Activated CD8-positive, alpha-beta memory T cell treated with anti-CD3 and anti-CD28 coated beads for 48 hours (primary cell): ENCODE data around the gene NOTCH1.

ENCODE experiments used
- DNase-seq, 3 experiments: peaks; one replicate each; pipeline ENCODE4 v3.0.0-alpha.2; 2020; ENCODE audit warnings: low read depth in 2 of 3, low spot score in 2 of 3

The NOTCH1 gene

DNA sequence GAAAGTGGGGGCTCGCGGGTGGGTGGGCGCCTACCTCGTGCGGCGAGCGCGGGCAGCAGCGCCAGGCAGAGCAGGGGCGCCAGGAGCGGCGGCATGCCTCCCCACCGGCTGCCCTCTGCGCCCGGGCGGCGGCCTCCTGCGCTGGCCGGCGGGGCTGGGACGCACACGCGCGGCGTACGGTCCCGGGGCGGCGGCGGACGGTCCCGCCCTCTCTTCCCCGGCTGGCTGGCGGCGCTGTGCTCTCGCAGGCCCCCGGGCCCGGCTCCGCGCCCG is 220 bp downstream of the NOTCH1 start:
- DNase-seq = no peak

DNA sequence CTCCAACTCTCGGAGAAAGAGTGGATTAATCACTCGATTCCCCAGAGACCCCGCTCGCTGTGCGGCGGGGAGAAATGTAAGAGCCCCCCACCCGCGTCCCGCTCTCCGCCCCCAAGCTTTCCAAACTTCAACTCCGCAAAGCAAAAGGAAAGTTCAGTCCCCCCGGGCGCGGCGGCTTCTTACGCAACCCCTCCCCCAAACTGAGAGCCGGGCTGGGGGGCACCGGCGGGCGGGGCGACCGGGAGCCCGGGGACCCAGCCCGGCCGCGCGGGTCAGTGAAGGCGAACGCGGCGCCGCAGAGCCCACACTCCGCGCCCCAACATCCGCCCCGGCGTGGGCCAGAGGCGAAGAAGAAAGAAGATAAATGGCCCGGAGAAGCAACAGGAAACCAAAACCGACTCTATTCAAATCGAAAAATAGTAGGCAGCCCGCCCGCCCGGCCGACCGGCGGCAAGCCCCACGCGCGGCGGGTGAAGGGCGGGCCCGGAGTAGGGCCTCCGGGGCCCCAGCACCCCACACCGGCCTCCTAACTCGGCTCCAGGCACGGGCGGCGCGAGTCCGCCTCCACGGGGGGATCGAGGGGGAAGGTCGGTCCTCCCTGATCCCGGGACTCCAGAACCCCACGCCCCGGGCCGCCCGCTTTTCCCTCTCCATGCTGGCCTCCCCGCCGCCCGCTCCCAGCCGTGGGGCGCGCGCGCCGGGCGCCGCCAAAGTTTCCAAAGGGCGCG is 720 bp downstream of the NOTCH1 start:
- DNase-seq = peak in 2 of 3 experiments; percentile 44 to 46

DNA sequence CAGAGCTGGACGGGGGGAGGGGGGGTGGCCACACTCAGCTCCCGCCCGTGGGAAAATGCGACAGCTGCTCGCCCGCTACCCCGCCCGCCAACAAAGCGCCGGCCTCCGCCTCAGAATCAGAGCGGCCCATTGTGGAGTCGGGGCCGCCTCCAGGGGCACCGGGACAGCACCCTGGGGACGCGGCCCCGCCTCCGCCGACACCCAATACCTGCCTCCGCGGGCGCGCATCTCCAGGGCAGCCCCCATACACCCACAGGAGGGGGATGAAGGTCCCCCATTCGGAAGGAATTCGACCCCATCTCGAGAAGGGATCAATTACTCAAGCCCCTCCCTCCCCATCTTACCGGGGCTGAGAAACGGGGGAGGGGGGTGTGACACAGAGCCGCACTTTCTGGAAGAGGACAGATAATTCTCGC is 1.3 kb downstream of the NOTCH1 start:
- DNase-seq = peak in 2 of 3 experiments; percentile 42 to 46

DNA sequence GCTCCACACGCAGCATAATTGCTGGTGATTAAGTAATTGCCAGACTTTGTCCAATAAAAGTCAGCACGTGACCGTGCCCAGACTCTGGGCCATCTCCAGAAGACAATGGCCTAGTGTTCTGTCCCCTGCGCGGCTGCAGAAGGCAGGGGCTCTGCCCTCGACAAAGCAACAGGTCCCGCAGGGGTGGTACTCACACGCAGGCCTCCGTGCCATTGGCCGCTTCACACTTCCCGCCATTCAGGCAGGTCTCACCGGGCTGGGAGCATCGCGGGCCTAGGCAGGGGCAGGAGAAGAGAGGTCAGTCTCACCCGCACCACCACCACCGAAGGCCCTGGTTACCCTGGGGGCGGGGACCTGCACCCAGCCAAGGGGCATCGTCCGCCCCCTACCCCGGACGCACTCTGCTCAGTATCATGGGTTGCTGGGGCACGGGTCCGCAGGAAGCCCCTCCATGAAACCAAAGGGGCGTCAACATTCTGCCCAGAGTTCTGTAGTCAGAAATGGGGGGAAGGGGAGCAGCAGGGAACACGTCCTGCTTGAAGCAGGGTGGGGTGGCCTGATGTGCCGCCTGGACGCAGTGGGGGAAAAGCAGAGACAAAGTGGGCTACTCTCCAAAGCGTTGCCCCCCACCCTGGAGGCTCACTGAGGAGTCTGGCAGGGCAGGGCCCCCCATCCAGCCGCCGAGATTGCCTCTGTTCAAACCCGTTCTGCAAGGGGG is 1.9 kb downstream of the NOTCH1 start:
- DNase-seq = no peak

DNA sequence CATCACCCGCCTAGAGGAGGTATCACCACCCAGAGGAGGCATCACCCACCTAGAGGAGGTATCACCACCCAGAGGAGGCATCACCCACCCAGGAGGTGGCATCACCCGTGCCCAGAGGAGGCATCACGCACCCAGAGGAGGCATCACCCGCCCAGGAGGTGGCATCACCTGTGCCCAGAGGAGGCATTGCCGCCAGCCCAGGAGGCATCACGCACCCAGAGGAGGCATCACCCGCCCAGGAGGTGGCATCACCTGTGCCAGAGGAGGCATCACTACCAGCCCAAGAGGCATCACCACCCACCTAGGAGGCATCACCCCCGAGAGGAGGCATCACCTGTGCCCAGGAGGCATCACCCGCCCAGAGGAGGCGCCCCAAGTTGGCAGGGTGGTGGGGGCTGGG is 2.6 kb downstream of the NOTCH1 start:
- no peak for DNase-seq

DNA sequence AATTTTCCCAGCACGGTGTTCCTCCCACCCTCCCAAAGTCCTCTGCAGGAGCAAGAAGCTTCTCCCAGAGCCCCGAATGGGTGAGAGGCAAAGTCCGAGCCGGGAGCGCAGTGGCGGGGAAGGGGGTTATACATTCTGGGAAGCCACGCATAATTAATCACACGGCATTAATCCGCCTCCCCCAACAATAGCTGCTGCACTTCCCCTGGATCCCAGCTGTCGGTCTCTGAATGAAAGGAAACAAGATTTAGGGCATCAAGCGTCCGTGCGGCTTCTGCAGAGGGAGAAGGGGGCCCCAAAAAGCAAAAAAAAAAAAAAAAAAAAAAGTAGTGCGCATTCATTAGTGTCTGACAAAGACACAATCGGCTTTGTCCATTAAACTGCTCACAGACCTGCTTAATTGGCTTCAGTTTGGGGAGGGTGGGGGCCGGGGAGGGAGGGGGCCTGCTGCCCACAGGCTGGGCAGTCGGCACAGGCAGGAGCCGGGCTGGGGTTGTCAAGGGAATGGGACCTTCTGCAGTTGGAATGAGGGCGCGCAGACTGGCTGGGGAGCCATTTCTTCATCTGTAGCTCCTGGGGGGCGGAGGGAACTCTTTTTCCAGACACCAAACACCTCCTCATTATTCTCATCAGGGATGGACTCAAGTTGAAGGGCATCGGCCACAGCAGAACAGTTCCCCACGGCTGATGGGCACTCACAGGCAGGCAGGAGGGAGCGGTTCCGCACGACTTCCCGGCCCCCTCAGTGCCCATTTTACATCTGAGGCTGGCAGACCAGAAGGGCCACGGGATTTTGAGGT is 3.4 kb downstream of the NOTCH1 start:
- DNase-seq = no peak

DNA sequence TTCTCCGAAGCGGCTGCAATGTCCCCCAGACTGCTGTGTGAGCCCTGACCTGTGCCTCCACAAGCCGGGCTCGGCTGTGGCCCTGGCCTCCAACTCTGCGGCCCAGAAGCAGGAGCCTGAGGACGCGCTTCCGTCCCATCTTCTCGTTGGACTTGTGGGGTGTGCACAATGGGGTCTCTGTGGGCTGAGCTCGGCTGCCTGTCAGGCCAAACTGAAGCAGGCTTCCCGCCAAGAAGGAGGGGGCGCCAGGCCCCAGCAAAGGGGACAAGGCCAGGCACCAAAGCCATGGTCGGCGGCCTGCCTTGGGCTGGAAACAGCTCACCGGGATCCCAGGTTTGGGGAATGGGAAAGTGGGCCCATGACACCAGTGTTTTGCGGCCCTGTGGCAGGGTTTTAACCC is 4.1 kb downstream of the NOTCH1 start:
- DNase-seq = no peak

DNA sequence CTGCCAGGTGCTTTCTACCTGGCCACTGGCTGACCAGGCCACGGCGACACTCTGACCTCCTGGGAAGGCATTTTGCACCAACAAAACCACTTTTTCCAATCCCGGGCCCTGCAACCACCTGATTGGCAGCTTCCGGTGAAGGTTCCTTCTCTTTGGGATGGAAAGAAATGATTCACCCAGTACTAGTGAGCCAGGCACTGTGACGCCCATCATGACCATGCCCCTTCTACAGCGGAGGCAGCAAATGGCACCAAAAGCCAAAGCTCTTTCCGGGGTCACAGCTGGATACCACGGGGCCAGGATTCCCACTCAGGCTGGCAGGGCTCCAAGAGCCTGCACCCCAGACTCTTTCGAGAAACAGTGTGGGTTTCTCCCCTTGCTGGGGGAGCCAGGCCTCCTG is 4.7 kb downstream of the NOTCH1 start:
- DNase-seq = no peak

DNA sequence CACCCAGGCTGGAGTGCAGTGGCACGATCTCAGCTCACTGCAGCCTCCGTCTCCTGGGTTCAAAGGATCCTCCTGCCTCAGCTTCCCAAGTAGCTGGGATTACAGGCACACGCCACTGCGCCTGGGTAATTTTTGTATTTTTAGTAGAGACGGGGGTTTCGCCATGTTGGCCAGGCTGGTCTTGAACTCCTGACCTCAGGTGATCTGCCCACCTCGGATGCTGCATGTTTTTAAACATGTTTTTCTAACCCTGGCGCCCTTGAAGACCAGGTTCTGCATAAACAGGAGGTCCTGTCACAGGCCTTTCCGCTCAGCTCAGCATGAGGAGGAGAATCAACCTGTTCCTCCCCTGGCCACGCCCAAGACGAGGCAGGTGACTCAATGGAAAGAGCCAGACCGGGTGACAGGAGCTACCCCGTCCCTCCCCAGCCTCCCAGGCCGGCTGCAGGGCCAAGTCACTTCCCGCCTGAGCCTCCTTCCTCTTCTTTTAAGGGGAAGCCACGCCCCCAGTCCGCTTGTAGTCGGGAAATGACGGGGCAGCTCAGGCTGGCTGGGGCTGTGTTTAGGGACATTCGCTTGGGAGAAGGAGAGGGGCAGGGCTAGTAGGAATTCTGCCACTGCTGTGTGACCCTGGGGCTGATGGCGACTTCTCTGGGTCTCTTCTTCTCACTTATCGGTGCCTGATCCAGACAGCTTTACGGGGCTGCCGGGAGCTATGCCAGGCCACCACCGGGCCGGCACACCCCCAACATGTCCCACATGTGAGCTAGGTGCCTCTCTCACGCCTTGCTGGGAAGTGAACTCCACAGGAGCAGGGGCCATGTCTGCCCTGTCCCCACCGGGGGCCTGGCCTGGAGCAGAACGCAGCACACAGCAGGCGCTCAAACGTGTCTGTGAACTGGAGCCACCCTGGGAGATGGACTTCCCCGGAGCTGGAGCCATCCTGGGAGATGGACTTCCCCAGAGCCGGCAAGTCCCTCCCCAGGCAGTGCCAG is 6.1 kb downstream of the NOTCH1 start:
- peak; percentile 65 to 84 (median 81) for DNase-seq

DNA sequence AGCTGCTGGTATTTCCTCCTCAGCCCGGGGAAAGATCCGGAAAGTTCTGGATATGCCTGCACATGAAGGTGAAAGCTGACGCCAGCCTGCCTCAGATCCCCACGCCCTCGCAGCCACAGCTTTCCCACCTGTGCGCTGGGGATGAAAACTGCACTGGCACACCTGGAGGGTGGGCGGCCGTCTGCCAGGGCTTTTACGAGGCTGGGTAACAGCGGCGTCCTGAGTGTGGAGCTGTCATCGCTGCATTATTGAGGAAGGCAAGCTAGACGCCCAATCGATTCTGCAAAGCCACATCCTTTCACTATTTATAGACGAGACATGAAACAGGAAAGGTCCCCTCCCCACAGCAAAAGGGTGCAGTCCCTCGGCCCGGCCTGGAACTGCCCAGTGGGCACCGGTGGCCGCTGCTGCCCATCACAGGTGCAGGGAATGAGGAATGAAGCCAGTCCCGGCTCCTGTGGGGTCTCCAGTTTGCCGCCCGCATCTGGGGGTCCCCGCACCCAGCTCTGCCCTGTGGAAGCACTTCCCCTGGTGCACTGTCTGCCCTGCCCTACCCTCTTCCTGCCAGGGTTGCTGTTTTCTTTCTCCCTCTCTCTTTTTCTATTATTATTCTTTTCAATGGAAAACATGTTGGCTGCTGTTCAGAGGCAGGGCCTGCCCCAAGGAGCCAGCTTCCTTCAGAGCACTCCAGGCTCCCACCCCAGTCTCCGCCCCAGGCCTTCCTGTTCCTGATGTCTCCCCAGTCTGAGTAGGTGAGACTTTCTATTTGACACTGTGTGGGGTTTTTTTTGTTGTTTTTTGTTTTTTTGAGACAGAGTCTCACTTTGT is 7.0 kb downstream of the NOTCH1 start:
- DNase-seq = peak in 2 of 3 experiments; percentile 44 to 48

DNA sequence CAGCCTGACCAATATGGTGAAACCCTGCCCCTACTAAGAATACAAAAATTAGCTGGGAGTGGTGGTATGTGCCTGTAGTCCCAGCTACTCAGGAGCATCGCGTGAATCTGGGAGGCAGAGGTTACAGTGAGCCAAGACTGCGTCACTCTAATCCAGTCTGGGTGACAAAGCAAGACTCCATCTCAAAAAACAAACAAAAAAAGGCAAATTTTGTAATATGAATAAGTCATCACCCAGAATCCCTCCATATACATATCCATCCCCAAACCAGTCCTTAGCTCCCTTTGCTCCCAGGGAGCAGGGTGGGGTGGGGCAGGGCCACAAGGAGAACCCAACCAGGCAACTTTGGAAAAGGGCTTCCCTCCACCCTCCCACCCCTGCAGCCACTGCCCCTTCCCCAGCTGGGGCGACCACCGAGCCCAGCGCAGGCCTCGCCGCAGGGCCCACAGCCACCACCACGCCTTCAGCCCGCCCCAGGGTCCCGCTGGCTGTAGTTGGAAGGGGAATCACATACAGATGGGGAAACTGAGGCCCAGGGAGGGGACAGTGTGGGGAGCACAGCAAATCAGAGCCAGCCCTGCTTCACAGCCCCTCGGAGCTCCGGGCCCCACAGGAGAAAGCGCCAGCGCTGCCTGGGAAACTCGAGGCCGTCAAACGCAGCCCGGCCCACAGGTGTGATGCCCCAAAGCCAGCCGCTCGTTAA is 7.8 kb downstream of the NOTCH1 start:
- no peak for DNase-seq

DNA sequence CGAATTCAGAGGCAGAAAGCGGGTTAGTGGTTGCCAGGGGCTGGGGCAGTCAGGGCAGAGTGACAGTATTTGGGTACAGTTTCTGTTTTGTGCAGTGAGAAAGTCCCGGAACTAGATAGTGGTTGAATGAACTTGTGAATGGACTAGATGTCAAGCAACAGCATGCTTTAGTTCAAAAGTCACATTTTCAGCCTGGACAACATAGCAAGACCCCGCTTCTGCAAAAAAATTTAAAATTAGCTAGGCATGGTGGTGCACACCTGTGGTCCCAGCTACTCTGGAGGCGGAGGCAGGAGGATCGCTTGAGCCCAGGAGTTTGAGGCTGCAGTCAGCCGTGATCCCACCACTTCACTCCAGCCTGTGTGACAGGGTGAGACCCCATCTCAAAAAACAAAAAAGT is 8.4 kb downstream of the NOTCH1 start:
- no peak for DNase-seq

DNA sequence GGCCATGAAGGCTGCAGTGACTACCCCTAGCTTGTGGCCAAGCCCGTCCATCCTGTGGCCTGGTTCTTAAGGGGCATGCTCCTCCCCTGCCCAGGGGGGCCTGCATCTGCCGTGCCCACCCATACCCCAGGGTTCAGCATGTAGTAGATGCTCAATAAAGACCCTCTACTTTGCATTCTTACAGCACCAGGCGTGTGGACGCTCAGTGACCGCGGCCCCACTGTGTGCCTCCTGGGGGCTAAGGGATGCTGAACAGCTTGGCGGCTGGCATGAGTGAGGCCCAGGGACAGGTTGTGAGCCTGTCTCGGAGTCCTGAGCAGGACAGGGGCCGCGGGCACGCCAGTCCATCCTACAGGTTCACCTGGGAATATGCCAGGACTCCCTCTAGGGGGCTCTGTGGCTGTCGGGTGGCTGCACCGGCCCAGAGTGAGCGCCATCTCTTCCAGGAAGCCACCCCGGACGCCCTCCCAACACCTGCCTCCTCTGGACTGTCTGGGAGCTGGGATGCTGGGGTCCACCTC is 9.1 kb downstream of the NOTCH1 start:
- no peak for DNase-seq

DNA sequence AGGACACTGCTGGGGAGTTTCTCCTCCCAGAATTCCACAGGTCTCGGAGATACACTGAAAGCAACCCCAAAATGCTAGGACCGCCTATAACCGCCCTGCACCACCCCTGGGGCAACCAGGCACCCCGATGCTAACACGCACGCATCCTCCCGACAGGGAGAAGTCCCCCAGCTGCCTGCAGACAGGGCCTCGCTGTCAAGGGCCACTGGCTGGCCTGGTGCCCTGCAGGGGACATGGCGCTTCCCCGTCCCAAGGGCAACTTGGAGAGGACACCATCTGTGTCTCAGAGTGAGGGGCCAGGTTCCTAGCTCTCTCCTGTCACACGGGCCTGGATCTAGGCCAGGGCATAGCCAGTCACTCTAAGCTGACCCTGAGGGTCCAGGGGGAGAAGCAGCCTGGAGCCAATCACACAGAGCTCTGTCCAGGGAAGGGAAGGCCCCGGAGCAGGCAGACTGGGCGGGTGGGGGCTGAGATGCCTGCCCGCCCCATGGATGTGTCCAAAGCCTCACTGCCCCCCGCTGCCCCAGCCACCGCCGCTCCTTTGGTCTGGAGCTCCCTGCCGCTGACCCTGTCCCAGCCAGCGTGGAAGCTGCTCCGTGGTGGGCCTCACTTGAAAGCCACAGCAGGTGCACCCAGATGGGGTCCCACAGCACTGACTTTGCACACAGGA is 9.7 kb downstream of the NOTCH1 start:
- no peak for DNase-seq

DNA sequence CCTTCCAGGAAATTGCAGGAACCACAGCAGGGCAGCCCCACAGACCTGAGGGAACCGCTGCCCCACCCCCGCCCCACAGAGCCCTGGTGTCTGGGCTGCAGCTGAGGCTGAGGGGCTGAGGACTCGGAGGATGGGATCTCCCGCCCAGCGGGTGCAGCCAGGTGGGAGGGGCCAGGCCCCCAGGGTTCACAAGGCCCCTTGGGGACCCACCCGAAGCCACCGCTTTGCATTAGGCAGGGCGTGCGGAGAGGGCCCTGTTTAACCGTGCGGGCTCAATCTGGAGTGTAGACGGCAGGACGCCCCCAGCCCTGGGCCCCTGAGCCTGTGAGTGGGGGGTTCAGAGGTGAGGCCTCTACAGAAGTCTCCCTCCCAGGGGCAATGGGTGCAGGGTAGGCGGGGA is 10.8 kb downstream of the NOTCH1 start:
- DNase-seq = no peak

DNA sequence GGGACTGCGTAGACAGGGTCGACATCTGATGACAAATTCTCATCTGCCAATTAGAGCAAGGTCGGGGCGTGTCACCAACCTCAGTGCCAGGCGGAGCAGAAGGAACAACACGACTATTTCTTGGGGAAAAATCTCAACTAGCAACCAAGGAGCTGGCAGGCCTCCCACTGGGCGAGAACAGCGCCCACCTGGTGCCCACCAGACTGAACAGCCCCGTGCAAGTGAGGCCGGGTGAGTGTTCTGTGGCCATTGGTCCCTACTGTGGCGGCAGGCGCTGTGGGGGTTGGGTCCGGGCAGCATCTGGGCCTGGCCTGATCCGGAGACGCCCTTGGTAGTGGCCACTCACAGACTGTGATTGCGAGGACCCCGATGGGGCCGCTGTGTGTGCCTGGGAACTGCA is 11.5 kb downstream of the NOTCH1 start:
- DNase-seq = no peak

DNA sequence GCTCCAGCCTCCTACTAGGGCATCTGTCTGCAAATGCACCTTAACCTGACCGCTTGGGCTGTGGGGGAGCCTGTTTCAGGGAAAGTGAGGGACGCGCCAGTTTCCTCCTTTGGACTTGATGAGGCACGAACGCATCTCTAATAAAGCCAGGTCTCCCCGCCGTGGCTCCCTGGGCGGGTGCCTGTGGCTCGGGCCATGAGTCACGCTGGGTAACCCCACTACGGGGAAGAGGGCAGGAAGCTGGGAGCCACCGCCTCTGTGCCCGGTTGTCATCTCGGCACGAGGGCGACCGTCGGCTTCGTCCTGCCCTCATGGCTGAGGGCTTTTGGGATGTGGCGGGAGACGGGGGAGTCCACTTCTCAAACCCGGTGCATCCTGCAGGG is 12.1 kb downstream of the NOTCH1 start:
- DNase-seq = peak in 2 of 3 experiments; percentile 55 to 74
